ENCODE measurements around the gene XRCC1. TPM values are rescaled to one million over a fixed set of nuclear protein-coding genes. Genes with fewer than 3 reads are reported as not detected.
"Not testable (repeated sequence)": the region's sequence is repeated elsewhere in the genome, so short reads cannot be mapped to it uniquely, and the experiment has no call there.

The XRCC1 gene
- total and polyA plus RNA-seq, 2 of the 8 experiments (the other 6 are each of a cell fraction or from before 2014, with no cell fraction given): 42.5 to 44.4 TPM

- no peak for TF ChIP-seq TCF12 (IDR thresholded peaks at IDR 0.05; ENCODE audit: low read depth, low read length)
- no peak for TF ChIP-seq NRF1 (IDR thresholded peaks at IDR 0.05; ENCODE audit: low read depth, low read length)
- no peak for TF ChIP-seq RFX5 (IDR thresholded peaks at IDR 0.05; ENCODE audit: borderline replicate concordance, low read depth, low read length)
Observed at GRCh38 chr19:43518051-43518450, 57.3 kb downstream of the XRCC1 start (continued).

DNA sequence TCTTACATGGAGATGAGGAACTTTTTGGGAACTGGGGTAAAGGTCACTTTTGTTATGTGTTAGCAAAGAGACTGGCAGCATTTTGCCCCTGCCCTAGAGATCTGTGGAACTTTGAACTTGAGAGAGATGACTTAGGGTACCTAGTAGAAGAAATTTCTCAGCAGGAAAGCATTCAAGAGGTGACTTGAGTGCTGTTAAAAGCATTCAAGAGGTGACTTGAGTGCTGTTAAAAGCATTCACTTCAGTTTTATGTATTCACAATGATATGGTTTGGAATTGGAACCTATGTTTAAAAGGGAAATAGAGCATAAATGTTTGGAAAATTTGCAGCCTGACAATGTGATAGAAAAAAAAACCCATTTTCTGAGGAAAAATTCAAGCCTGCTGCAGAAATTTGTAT, 62.9 kb downstream of the XRCC1 start:
- CTCF ChIA-PET (ENCODE audit: partially characterized antibody): interaction anchor here (1.0 to 1.7 kb wide), 2 partner anchors 64 to 65 kb away, joined by 3 to 7 read pairs; no protein-coding TSS in a partner anchor
- H3K9me3 ChIP-seq (ENCODE audit: insufficient read depth in 2 of 2, low read depth in 1 of 2, low read length in 1 of 2); H2BK5ac ChIP-seq (ENCODE audit: low read depth, low read length); H3K4ac ChIP-seq (replicated peaks; ENCODE audit: insufficient read length, low read depth, low read length); DNase-seq (ENCODE audit: low read depth in 1 of 2, low spot score in 2 of 2); H2BK20ac ChIP-seq (ENCODE audit: low read length); H3K79me2 ChIP-seq (ENCODE audit: control insufficient read depth in 1 of 2, insufficient read depth in 2 of 2, low read length in 2 of 2); H2BK120ac ChIP-seq (replicated peaks; ENCODE audit: low read depth, low read length); POLR2A ChIA-PET (ENCODE audit: partially characterized antibody); H3K79me1 ChIP-seq (ENCODE audit: low read depth, low read length); H3K27ac ChIP-seq (ENCODE audit: low read depth, low read length); H4K8ac ChIP-seq (ENCODE audit: extremely low read depth, insufficient read depth, low read length); H3K36me3 ChIP-seq (ENCODE audit: control insufficient read depth in 2 of 4, insufficient read depth in 4 of 4, low read length in 3 of 4); H4K5ac ChIP-seq (ENCODE audit: insufficient read length, low read depth, low read length); H3K27me3 ChIP-seq (replicated peaks in 1 of 4; ENCODE audit: control insufficient read depth in 3 of 4, extremely low read depth in 1 of 4, insufficient read depth in 3 of 4, low read length in 3 of 4); H4K20me1 ChIP-seq (replicated peaks in 1 of 2; ENCODE audit: control insufficient read depth in 1 of 2, insufficient read depth in 2 of 2, low read length in 2 of 2); H3K4me3 ChIP-seq (ENCODE audit: extremely low read depth in 1 of 4, insufficient read depth in 2 of 4, low read depth in 3 of 4, low read length in 4 of 4); H4K91ac ChIP-seq (replicated peaks; ENCODE audit: insufficient read length, low read length); H3K14ac ChIP-seq (ENCODE audit: insufficient read length); H3K23ac ChIP-seq (ENCODE audit: insufficient read length); H3K4me1 ChIP-seq (replicated peaks in 1 of 4; ENCODE audit: control insufficient read depth in 3 of 4, insufficient read depth in 4 of 4, low read length in 3 of 4); H3K56ac ChIP-seq (replicated peaks; ENCODE audit: insufficient read length, low read depth, low read length); FAIRE-seq; H3K18ac ChIP-seq (ENCODE audit: extremely low read depth, low read length); H3K9ac ChIP-seq (replicated peaks in 1 of 4; ENCODE audit: extremely low read depth in 1 of 4, low read depth in 3 of 4, low read length in 3 of 4); H2BK15ac ChIP-seq (ENCODE audit: low read length); H3K23me2 ChIP-seq (ENCODE audit: low read depth, low read length); H2AK5ac ChIP-seq (ENCODE audit: low read depth, low read length); H2BK12ac ChIP-seq (ENCODE audit: low read depth, low read length); H2AFZ ChIP-seq (ENCODE audit: low read length); H3K4me2 ChIP-seq (ENCODE audit: insufficient read depth in 1 of 2, low read depth in 2 of 2, low read length in 2 of 2): not testable (repeated sequence)
